HG03520 (cell line): ENCODE results near the gene ITGAE.
"Not testable (repeated sequence)": the region's sequence is repeated elsewhere in the genome, so short reads cannot be mapped to it uniquely, and the experiment has no call there.

Experiments
- ATAC-seq: cut with Tn5 transposase; IDR thresholded peaks from one replicate; pipeline ENCODE4 v1.9.1; 2021; ENCODE audit warnings: mild to moderate bottlenecking, moderate library complexity; ENCODE audit not compliant: unreplicated experiment

ITGAE gene

DNA sequence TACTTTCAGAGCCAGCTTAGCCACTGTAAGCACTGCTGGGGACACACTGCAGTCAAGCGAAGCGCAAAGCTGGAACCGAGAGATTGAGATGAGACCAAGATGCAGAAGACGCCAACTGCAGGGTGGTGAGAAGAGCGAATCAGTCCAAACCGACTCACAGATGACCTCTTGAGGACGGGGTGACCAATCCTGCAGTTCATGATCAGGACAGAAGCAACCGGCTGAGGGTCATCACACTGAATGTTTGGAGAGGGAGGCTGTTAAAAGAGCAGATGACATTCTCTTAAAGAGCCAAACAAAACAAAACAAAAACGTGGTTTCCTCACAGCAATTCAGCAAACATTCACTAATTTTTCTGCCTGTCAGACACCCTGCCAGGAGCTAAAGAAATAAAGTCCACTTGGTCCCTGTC lies 68.8 kb downstream of the ITGAE start:
- no peak for ATAC-seq

DNA sequence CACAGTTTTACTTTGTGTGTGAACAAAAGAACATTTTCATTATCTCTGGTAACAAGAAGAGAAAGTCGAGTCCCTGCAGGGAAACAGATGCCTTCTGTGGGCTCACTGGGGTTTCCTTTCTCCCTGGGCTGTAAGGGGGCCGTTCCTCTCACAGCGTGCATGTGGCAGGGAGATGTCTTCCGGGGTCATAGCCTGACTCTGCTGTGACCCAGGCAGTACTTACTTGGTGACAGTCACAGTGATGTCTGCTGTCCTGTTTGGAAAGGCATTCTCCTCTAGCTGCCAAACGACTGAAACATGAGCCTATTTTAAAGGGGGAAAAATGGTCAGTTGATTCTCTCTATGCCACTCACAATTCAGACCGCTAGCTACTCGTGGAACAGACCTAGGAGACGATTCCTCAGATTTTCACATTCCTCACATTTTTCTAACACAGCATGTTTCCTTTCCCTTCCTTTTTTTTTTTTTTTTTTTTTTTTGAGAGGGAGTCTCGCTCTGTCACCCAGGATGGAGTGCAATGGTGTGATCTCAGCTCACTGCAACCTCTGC lies 70.0 kb downstream of the ITGAE start:
- no peak for ATAC-seq

GRCh38 chr17:3729881-3730280 lies 71.1 kb downstream of the ITGAE start:
- ATAC-seq = no peak

DNA sequence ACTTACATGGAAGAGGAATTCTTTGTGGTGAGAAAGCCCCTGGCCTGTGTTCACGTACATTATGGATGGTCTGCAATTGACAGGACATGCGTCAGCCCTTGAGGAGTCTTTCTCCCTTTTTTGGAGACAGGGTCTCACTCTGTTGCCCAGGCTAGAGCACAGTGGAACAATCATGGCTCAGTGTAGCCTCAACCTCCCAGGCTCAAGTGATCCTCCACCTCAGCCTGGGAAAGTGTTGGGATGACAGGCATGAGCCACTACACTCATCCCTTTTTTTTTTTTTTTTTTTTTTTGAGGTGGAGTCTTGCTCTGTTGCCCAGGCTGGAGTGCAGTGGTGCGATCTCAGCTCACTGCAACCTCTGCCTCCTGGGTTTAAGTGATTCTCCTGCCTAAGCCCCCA lies 72.9 kb downstream of the ITGAE start:
- ATAC-seq = not testable (repeated sequence)

GRCh38 chr17:3727041-3727440 lies 73.9 kb downstream of the ITGAE start:
- ATAC-seq = no peak

DNA sequence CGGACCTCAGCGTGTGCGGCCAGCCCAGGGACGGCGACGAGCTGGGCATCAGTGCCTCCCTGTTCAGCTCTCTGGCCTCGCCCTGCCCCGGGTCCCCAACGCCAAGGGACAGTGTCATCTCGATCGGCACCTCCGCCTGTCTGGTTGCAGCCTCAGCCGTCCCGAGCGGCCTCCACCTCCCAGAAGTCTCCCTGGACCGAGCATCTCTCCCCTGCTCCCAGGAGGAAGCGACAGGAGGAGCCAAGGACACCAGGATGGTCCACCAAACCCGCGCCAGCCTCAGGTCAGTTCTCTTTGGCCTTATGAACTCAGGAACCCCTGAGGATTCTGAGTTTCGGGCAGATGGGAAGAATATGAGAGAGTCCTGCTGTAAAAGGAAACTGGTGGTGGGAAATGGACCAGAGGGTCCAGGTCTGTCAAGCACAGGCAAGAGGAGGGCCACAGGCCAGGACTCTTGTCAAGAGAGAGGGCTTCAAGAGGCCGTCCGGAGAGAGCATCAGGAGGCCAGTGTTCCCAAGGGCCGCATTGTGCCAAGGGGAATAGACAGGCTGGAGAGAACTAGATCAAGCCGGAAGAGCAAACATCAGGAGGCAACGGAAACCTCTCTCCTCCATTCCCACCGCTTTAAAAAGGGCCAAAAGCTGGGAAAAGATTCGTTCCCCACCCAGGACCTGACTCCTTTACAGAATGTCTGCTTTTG lies 76.5 kb downstream of the ITGAE start:
- ATAC-seq = no peak

DNA sequence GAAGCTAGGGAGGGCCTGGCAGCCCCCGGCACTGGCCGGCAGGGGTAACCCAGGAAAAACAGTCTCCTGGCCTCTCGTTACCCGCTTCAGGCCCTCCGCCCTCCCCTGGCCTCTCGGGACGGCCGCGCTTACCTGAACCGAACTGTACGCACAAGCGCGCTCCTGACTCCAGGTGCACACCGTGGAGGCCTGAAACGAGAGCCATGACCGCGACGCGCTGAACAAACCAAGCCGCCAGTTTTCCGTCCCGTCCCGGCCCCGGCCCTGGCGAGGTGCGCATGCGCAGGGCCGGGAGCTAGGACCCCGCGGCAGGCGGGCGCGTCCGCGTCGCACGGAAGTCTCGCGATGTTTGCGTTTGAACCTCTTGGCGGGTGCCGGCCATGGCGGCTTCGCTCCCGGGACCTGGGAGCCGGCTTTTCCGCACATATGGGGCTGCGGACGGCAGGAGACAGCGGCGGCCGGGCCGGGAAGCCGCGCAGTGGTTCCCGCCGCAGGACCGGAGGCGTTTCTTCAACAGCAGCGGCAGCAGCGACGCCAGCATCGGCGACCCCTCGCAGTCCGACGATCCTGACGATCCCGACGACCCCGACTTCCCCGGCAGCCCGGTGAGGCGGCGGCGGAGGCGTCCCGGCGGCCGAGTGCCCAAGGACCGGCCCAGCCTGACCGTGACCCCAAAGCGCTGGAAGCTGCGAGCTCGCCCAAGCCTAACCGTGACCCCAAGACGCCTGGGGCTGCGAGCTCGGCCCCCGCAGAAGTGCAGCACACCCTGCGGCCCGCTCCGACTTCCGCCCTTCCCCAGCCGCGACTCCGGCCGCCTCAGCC lies 77.2 kb downstream of the ITGAE start, which contains the start of gene HASPIN:
TSS of gene HASPIN (plus strand) at position 348 of the 822 bp plus-strand sequence. CDS start at position 381, 33 bp downstream.
- ATAC-seq = peak; percentile 73

GRCh38 chr17:3723188-3723555 lies 77.8 kb downstream of the ITGAE start:
- peak; percentile 3 for ATAC-seq

- ATAC-seq = no peak
Measured at GRCh38 chr17:3722716-3723115, 78.3 kb downstream of the ITGAE start.

- ATAC-seq = no peak
Measured at GRCh38 chr17:3719265-3719664, 81.7 kb downstream of the ITGAE start.

GRCh38 chr17:3718201-3718600 lies 82.8 kb downstream of the ITGAE start:
- no peak for ATAC-seq

DNA sequence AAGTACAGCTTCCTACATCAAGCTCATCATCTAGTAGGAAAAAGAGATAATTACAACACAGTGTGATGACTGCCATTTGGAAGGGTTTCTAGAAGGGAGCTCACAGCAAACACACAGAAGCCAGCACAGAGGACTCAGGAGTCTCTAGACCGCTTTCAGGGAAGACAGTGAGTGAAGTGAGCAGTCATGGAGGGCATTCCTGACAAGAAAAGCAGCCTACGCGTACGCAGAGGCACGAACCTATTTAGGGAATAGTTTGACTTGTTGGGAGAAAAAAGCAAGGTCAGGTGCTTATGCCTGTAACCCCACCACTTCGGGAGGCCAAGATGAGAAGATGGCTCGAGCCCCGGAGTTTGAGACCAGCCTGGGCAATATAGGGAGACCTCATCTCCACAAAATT lies 85.7 kb downstream of the ITGAE start:
- no peak for ATAC-seq

DNA sequence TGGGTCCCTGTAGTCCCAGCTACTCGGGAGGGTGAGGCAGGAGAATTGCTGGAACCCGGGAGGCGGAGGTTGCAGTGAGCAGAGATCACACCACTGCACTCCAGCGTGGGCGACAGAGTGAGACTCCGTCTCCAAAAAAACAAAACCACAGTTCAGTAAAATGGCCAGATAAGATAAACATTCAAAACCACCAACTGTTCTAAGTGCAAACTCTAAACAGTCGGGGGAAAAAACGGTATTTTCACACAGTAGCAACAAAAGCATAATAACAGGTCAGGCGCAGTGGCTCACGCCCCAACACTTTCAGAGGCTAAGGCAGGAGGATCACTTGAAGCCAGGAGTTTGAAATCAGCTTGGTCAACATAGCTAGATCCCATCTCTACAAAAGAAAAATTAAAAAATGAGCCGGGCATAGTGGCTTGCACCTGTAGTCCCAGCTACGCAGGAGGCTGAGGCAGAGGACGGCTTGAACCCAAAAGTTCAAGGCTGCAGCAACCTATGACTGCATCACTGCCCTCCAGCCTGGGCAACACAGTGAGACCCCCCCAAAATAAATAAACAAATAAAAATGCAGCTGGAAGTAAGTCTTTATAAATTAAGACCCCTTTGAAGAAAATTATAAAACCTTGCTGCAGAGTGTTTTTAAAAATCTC lies 88.1 kb downstream of the ITGAE start:
- ATAC-seq = no peak

- ATAC-seq = peak; percentile 86
Measured at GRCh38 chr17:3710951-3711383, 90.0 kb downstream of the ITGAE start.

DNA sequence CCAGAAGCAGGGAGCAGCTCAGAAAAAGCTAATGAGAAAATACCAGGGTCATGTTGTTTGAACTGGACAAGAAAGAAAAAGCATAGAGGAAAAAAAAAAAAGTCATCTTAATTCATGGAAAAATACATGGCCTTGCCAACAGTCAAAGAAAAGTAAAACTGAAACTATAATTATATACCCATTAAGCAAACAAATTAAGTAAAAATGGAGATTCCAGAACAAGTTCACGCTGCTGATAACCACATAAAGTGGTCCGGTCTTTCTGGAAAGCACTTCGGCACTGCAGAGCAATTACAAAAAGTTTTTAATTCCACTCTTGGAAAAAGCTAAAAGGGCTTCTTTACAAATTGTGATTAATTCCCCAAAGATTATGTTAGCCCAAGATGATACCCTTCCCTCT lies 92.6 kb downstream of the ITGAE start:
- no peak for ATAC-seq

- ATAC-seq = not testable (repeated sequence)
Measured at GRCh38 chr17:3705718-3705984, 95.3 kb downstream of the ITGAE start.

GRCh38 chr17:3704931-3705717 lies 95.9 kb downstream of the ITGAE start:
- no peak for ATAC-seq

DNA sequence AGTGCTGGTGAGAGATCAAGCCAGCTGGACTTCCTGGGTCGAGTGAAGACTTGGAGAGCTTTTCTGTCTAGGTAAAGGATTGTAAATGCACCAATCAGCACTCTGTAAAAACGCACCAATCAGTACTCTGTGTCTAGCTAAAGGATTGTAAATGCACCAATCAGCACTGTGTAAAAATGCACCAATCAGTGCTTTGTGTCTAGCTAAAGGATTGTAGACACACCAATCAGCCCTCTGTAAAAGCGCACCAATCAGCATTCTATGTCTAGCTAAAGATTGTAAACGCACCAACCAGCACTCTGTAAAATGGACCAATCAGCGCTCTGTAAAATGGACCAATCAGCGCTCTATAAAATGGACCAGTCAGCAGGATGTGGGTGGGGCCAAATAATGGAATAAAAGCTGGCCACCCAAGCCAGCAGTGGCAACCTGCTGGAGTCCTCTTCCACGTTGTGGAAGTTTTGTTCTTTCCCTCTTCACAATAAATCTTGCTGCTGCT lies 98.9 kb downstream of the ITGAE start:
- not testable (repeated sequence) for ATAC-seq

DNA sequence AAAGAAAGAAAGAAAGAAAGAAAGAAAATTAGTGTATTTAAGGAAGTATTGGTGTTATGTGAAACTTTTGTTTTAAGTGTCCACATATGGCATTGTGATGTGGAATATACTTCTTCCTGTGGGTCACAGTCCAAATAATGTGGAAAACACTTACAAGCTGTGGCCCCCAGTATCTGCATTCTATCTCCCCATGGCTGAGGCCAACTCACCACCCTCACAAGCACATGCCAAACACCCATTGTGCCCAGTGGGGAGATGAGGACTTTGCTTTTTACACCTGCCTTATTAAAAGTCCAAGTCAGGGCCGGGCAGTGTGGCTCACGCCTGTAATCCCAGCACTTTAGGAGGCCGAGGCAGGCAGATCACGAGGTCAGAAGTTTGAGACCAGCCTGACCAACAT lies 101.0 kb downstream of the ITGAE start:
- ATAC-seq = no peak

GRCh38 chr17:3698139-3698538 lies 102.8 kb downstream of the ITGAE start:
- ATAC-seq = no peak

DNA sequence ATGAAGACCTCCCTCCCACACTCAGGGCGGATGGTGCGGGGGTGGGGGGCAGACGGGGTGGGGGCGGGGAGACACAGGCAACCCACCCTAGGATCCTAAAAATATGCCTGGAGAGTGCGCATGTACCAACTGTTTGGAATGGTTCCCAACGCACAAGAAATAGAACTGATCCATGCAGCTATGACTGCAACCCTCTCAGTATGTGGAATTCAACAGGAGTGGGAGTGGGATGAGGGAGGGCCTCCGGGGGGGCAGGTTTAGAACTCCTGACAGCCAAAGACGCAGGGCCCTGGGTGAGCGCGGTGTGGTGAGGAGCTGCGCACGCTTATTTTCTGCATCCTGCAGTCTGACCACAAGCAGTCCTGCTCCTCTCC lies 103.9 kb downstream of the ITGAE start:
- ATAC-seq = no peak
